Mammary epithelial cell (primary cell): Measurements from ENCODE around the gene TGIF2LX.
"Not testable (repeated sequence)": the region's sequence is repeated elsewhere in the genome, so short reads cannot be mapped to it uniquely, and the experiment has no call there.

Source experiments
- CTCF ChIP-seq, 2 donors: IDR thresholded peaks in 1 of 2; conservative IDR thresholded peaks in 1 of 2; 2 replicates each; pipeline ENCODE4 v1.5.1; 2011 to 2012; ENCODE audit warnings: inconsistent platforms in 2 of 2, low read length in 2 of 2, mild to moderate bottlenecking in 2 of 2, control low read depth in 1 of 2, low read depth in 1 of 2; ENCODE audit not compliant: insufficient read depth in 1 of 2; ENCODE audit errors: extremely low read depth in 1 of 2
- EZH2 ChIP-seq: IDR thresholded peaks from 2 replicates; pipeline ENCODE4 v1.6.1; 2012; ENCODE audit warnings: low read length, inconsistent platforms, borderline replicate concordance

- not testable (repeated sequence) for TF ChIP-seq CTCF (conservative IDR thresholded peaks at IDR 0.05 in 1 of 2, IDR thresholded peaks at IDR 0.05 in 1 of 2; ENCODE audit: extremely low read depth in 1 of 2, insufficient read depth in 1 of 2, low read depth in 1 of 2, low read length in 2 of 2); EZH2
These were observed at the start of gene TGIF2LX for GRCh38 chrX:89921665-89922064.
